ENCODE data around the gene NMD3. TPM values are rescaled to one million over a fixed set of nuclear protein-coding genes. Genes with fewer than 3 reads are reported as not detected.
A peak's percentile ranks its signal among the peaks of the same experiment; 100 is the strongest.
"Not testable (repeated sequence)": the region's sequence is repeated elsewhere in the genome, so short reads cannot be mapped to it uniquely, and the experiment has no call there.

Gene NMD3
- total and polyA plus RNA-seq, 2 of the 13 experiments (the other 11 are each of a cell fraction or from before 2014, with no cell fraction given) = 44.2 to 55.2 TPM

GRCh38 chr3:161275919-161276318 is 54.8 kb downstream of the NMD3 start:
- ATAC-seq (peak; percentile 33; the same call in 2 of the 3 replicates), FAIRE-seq (no peak), DNase-seq (ENCODE audit: low spot score) (no peak)
- no peak overlapping the region for H3K4me3 ChIP-seq (replicated peaks in 1 of 3; ENCODE audit: insufficient read depth in 1 of 3, low read depth in 2 of 3, low read length in 3 of 3)
- intact Hi-C loops (cut with micrococcal nuclease; ENCODE audit: unreplicated experiment) (loop anchor here (10.0 kb wide), 1 partner anchor 351 kb away; no protein-coding TSS in a partner anchor), in situ Hi-C loops (cut with HindIII; ENCODE audit: extremely low pct_ligation_motif_present, low pct_unique_long_range_greater_than_20kb) (loop anchor here (10.0 kb wide), 2 partner anchors 181 to 351 kb away; no protein-coding TSS in a partner anchor)
- no peak overlapping the region for H3K27ac ChIP-seq (ENCODE audit: extremely low read length, insufficient read depth, low read length)
- no peak for TF ChIP-seq ZNF225 (CRISPR knock-in tag; IDR thresholded peaks at IDR 0.05)
- TF ChIP-seq ZBTB21 (CRISPR knock-in tag; IDR thresholded peaks at IDR 0.05) = no peak
- TF ChIP-seq YEATS4 (CRISPR knock-in tag; IDR thresholded peaks at IDR 0.05; ENCODE audit: borderline replicate concordance) = no peak
- TF ChIP-seq ZNF792 (CRISPR knock-in tag; IDR thresholded peaks at IDR 0.05) = no peak
- TF ChIP-seq ZNF446 (CRISPR knock-in tag; IDR thresholded peaks at IDR 0.05) = no peak
- TF ChIP-seq DZIP1 (CRISPR knock-in tag; IDR thresholded peaks at IDR 0.05) = no peak
- TF ChIP-seq RERE (CRISPR knock-in tag; IDR thresholded peaks at IDR 0.05; ENCODE audit: low read depth) = no peak
- no peak for TF ChIP-seq ZNF547 (CRISPR knock-in tag; IDR thresholded peaks at IDR 0.05)
- no peak for TF ChIP-seq AKAP8 (CRISPR knock-in tag; IDR thresholded peaks at IDR 0.05)
- no peak for TF ChIP-seq HCFC1 (IDR thresholded peaks at IDR 0.05; ENCODE audit: low read depth, low read length)
- no peak for TF ChIP-seq ZNF619 (CRISPR knock-in tag; IDR thresholded peaks at IDR 0.05)
- no peak for TF ChIP-seq SCMH1 (CRISPR knock-in tag; IDR thresholded peaks at IDR 0.05; ENCODE audit: borderline replicate concordance)
- ChIA-PET POLR2A (no interaction called here), CTCF (ENCODE audit: low intra/inter-chr PET ratio, low total read pairs) (interaction anchor here (2.9 kb wide), 1 partner anchor 148 kb away, joined by 39 read pairs; no protein-coding TSS in a partner anchor)
- peaks cover 26% of the 10 kb centered on the region for H3K9me3 ChIP-seq (ENCODE audit: low read length)
- 100% methylated on average over 1 of the region's 2 CpGs for WGBS (ENCODE audit: low lambda C conversion rate)
- H3K9ac ChIP-seq (ENCODE audit: insufficient read depth, low read depth, low read length) = no peak overlapping the region
- H3K27me3 ChIP-seq (ENCODE audit: control insufficient read depth in 1 of 2, insufficient read depth in 2 of 2, low read length in 2 of 2) = no peaks in the 10 kb centered on the region
- no peak overlapping the region for H2AFZ ChIP-seq (ENCODE audit: low read length)
- H4K20me1 ChIP-seq (ENCODE audit: insufficient read depth, low read length) = no peaks in the 10 kb centered on the region
- H3K4me2 ChIP-seq (ENCODE audit: low read depth, low read length) = no peak overlapping the region
- BruUV-seq (replicated peaks) = no TSS peak
- 0 out of 5 replicates have a peak, but pooled peaks cover 0 to 1% of the 10 kb centered on the region in 2 experiments for H3K36me3 ChIP-seq (replicated peaks in 1 of 2; ENCODE audit: control insufficient read depth in 1 of 2, insufficient read depth in 2 of 2, low read length in 2 of 2)
- H3K79me2 ChIP-seq (ENCODE audit: insufficient read depth, low read length) = no peaks in the 10 kb centered on the region
- peaks cover 24% of the 10 kb centered on the region for H3K4me1 ChIP-seq (ENCODE audit: insufficient read depth, low read length)

GRCh38 chr3:161282387-161282786 is 61.3 kb downstream of the NMD3 start:
- BruUV-seq (replicated peaks); H3K4me3 ChIP-seq (replicated peaks in 1 of 3; ENCODE audit: insufficient read depth in 1 of 3, low read depth in 2 of 3, low read length in 3 of 3); H3K9ac ChIP-seq (ENCODE audit: insufficient read depth, low read depth, low read length); H3K27ac ChIP-seq (ENCODE audit: extremely low read length, insufficient read depth, low read length); H2AFZ ChIP-seq (ENCODE audit: low read length); POLR2A ChIA-PET; H3K27me3 ChIP-seq (ENCODE audit: control insufficient read depth in 1 of 2, insufficient read depth in 2 of 2, low read length in 2 of 2); H4K20me1 ChIP-seq (ENCODE audit: insufficient read depth, low read length); H3K4me2 ChIP-seq (ENCODE audit: low read depth, low read length); ATAC-seq; DNase-seq (ENCODE audit: low spot score); H3K36me3 ChIP-seq (replicated peaks in 1 of 2; ENCODE audit: control insufficient read depth in 1 of 2, insufficient read depth in 2 of 2, low read length in 2 of 2); intact Hi-C loops (cut with micrococcal nuclease; ENCODE audit: unreplicated experiment); H3K4me1 ChIP-seq (ENCODE audit: insufficient read depth, low read length); CTCF ChIA-PET (ENCODE audit: low intra/inter-chr PET ratio, low total read pairs); FAIRE-seq; in situ Hi-C loops (cut with HindIII; ENCODE audit: extremely low pct_ligation_motif_present, low pct_unique_long_range_greater_than_20kb); H3K79me2 ChIP-seq (ENCODE audit: insufficient read depth, low read length): not testable (repeated sequence)
- peaks cover 22% of the 10 kb centered on the region for H3K9me3 ChIP-seq (ENCODE audit: low read length)
- 90% methylated on average over 4 of the region's 4 CpGs for WGBS (ENCODE audit: low lambda C conversion rate)
